Prostate gland (tissue), 2 donors: ENCODE data around the gene PPP1CB.

ENCODE experiments used
- CTCF ChIP-seq, 4 experiments: fragments of 200-600 bp in 2 of 4; fragments of 450-650 bp in 2 of 4; sonication (generic) in 2 of 4; IDR thresholded peaks; 1 replicate in 3 of 4; 2 replicates in 1 of 4; pipeline ENCODE4 v1.5.1; 2016 to 2019; ENCODE audit warnings: antibody characterized with exemption in 4 of 4, mild to moderate bottlenecking in 2 of 4, moderate library complexity in 2 of 4
- POLR2A ChIP-seq: fragments of 450-650 bp; IDR thresholded peaks from one replicate; pipeline ENCODE4 v1.6.1; 2016; ENCODE audit warnings: antibody characterized with exemption, mild to moderate bottlenecking

- no peak for TF ChIP-seq POLR2A
- TF ChIP-seq CTCF (IDR thresholded peaks at IDR 0.05): no peak
Measured at GRCh38 chr2:28721601-28722191, 29.9 kb upstream of the PPP1CB start.
